Esophagus muscularis mucosa (tissue), 4 donors: ENCODE results near the gene CD207. TPM values are rescaled to one million over a fixed set of nuclear protein-coding genes. Genes with fewer than 3 reads are reported as not detected.
A peak's percentile ranks its signal among the peaks of the same experiment; 100 is the strongest.

Experiments
- DNase-seq: peaks from one replicate; pipeline ENCODE4 v3.0.0-alpha.2; 2017; ENCODE audit errors: extremely low spot score
- H3K27ac ChIP-seq, 4 donors: fragments of 200-600 bp; sonication (generic); replicated peaks in 1 of 4; 1 replicate in 3 of 4; 2 replicates in 1 of 4; pipeline ENCODE4 v1.5.1; 2016 to 2019; ENCODE audit warnings: mild to moderate bottlenecking in 1 of 4
- H3K27me3 ChIP-seq, 4 donors: fragments of 200-600 bp; sonication (generic); one replicate each; pipeline versions ENCODE4 v1.5.1 to v1.6.0; 2016 to 2019
- H3K36me3 ChIP-seq, 4 donors: fragments of 200-600 bp; sonication (generic); one replicate each; pipeline ENCODE4 v1.5.1; 2016 to 2019
- H3K4me1 ChIP-seq, 4 donors: fragments of 200-600 bp; sonication (generic); one replicate each; pipeline ENCODE4 v1.5.1; 2016 to 2019
- H3K4me3 ChIP-seq, 4 donors: fragments of 200-600 bp; sonication (generic); 1 replicate in 2 of 4; 2 replicates in 2 of 4; pipeline ENCODE4 v1.5.1; 2016 to 2019; ENCODE audit warnings: mild to moderate bottlenecking in 4 of 4, moderate library complexity in 1 of 4
- H3K9me3 ChIP-seq, 4 donors: fragments of 200-600 bp; sonication (generic); 1 replicate in 3 of 4; 2 replicates in 1 of 4; pipeline ENCODE4 v1.5.1; 2016 to 2019
- CTCF ChIP-seq, 3 experiments: fragments of 200-600 bp in 2 of 3; fragments of 450-650 bp in 1 of 3; sonication (generic) in 2 of 3; IDR thresholded peaks; one replicate each; pipeline ENCODE4 v1.5.1; 2017 to 2019; ENCODE audit warnings: antibody characterized with exemption in 3 of 3, mild to moderate bottlenecking in 2 of 3, moderate library complexity in 1 of 3
- EP300 ChIP-seq: sonication (generic); formaldehyde crosslinking; IDR thresholded peaks from one replicate; pipeline ENCODE4 v1.6.1; 2017; ENCODE audit warnings: antibody characterized with exemption
- POLR2A ChIP-seq: fragments of 450-650 bp; IDR thresholded peaks from one replicate; pipeline ENCODE4 v1.6.1; 2017; ENCODE audit warnings: antibody characterized with exemption, moderate library complexity, mild to moderate bottlenecking, low read depth
- POLR2AphosphoS5 ChIP-seq, 2 donors: sonication (generic); formaldehyde crosslinking; IDR thresholded peaks; one replicate each; pipeline ENCODE4 v1.6.1; 2017; ENCODE audit warnings: antibody characterized with exemption in 2 of 2
- WGBS: methylation state at CpG from one replicate; pipeline ENCODE4 v1.1.5; 2018; 5-methylcytosine and 5-hydroxymethylcytosine counted together
- intact Hi-C: fragments of 100-400 bp; cut with DNase I; formaldehyde crosslinking; loops from one replicate; pipeline ENCODE4 v1.15.1; 2023
- total RNA-seq, 4 donors: library from RNA; depleted of rRNA; stranded (reverse); fragments of >200 nt; gene quantifications; one replicate each; pipeline versions ENCODE4 v1.1.0 to v1.2.1, GENCODE V29; 2016

CD207 gene
- total RNA-seq, 4 donors from 2014 or later: 0.26 to 1.7 (median 0.68) TPM

GRCh38 chr2:70837980-70838925, 2.6 kb upstream of the CD207 start:
- 80% methylated on average over 10 of the region's 10 CpGs for WGBS
- no peaks in the 10 kb centered on the region for H3K36me3 ChIP-seq
- no peak overlapping the region for H3K4me3 ChIP-seq
- H3K27ac ChIP-seq: no peak overlapping the region
- H3K27me3 ChIP-seq: peaks cover 0 to 26% (median 3%) of the 10 kb centered on the region in 4 donors
- no peaks in the 10 kb centered on the region for H3K4me1 ChIP-seq
- TF ChIP-seq POLR2AphosphoS5 (IDR thresholded peaks at IDR 0.05) (no peak), POLR2A (no peak), EP300 (no peak), CTCF (IDR thresholded peaks at IDR 0.05) (no peak)
- H3K9me3 ChIP-seq: no peaks in the 10 kb centered on the region
- DNase-seq: no peak
- intact Hi-C loops: no loop called here

GRCh38 chr2:70834881-70835280, 735 bp downstream of the CD207 start:
- peaks cover 0 to 6% (median 0%) of the 10 kb centered on the region in 4 donors for H3K4me1 ChIP-seq
- peaks cover 0 to 13% (median 0%) of the 10 kb centered on the region in 4 donors for H3K27me3 ChIP-seq
- DNase-seq: peak; percentile 72
- no peaks in the 10 kb centered on the region for H3K9me3 ChIP-seq
- 76% methylated on average over 4 of the region's 4 CpGs for WGBS
- no peak overlapping the region for H3K4me3 ChIP-seq
- TF ChIP-seq EP300 (no peak), CTCF (IDR thresholded peaks at IDR 0.05) (no peak), POLR2A (no peak), POLR2AphosphoS5 (IDR thresholded peaks at IDR 0.05) (no peak)
- intact Hi-C loops: no loop called here
- no peaks in the 10 kb centered on the region for H3K36me3 ChIP-seq
- no peak overlapping the region for H3K27ac ChIP-seq

- Histone ChIP-seq H3K9me3 (no peaks in the 10 kb centered on the region), H3K27me3 (peaks cover 0 to 13% (median 0%) of the 10 kb centered on the region in 4 donors), H3K36me3 (no peaks in the 10 kb centered on the region), H3K4me3 (no peak overlapping the region), H3K4me1 (peaks cover 0 to 13% (median 2%) of the 10 kb centered on the region in 4 donors), H3K27ac (no peak overlapping the region)
- 95% methylated on average over 2 of the region's 2 CpGs for WGBS
- TF ChIP-seq POLR2A (no peak), EP300 (no peak), POLR2AphosphoS5 (IDR thresholded peaks at IDR 0.05) (no peak), CTCF (IDR thresholded peaks at IDR 0.05) (no peak)
- DNase-seq: peak; percentile 57
- intact Hi-C loops: no loop called here
Measured at GRCh38 chr2:70834106-70834505, 1.5 kb downstream of the CD207 start.

GRCh38 chr2:70833246-70833645, 2.4 kb downstream of the CD207 start:
- no peak overlapping the region for H3K27ac ChIP-seq
- intact Hi-C loops: no loop called here
- H3K27me3 ChIP-seq: peaks cover 0 to 13% (median 0%) of the 10 kb centered on the region in 4 donors
- peak; percentile 88 for DNase-seq
- H3K9me3 ChIP-seq: no peaks in the 10 kb centered on the region
- H3K4me3 ChIP-seq: no peak overlapping the region
- H3K4me1 ChIP-seq: peaks cover 0 to 16% (median 2%) of the 10 kb centered on the region in 4 donors
- no peak for TF ChIP-seq CTCF (IDR thresholded peaks at IDR 0.05)
- no peak for TF ChIP-seq POLR2AphosphoS5 (IDR thresholded peaks at IDR 0.05)
- TF ChIP-seq EP300: no peak
- TF ChIP-seq POLR2A: no peak
- WGBS: 71% methylated on average over 1 of the region's 1 CpG
- H3K36me3 ChIP-seq: no peaks in the 10 kb centered on the region
